ENCODE measurements around the gene CCNY. TPM values are rescaled to one million over a fixed set of nuclear protein-coding genes. Genes with fewer than 3 reads are reported as not detected.

Gene CCNY
- polyA plus RNA-seq, 2 of the 4 experiments (the other 2 are of a cell fraction) = 28.1 to 55.5 TPM

DNA sequence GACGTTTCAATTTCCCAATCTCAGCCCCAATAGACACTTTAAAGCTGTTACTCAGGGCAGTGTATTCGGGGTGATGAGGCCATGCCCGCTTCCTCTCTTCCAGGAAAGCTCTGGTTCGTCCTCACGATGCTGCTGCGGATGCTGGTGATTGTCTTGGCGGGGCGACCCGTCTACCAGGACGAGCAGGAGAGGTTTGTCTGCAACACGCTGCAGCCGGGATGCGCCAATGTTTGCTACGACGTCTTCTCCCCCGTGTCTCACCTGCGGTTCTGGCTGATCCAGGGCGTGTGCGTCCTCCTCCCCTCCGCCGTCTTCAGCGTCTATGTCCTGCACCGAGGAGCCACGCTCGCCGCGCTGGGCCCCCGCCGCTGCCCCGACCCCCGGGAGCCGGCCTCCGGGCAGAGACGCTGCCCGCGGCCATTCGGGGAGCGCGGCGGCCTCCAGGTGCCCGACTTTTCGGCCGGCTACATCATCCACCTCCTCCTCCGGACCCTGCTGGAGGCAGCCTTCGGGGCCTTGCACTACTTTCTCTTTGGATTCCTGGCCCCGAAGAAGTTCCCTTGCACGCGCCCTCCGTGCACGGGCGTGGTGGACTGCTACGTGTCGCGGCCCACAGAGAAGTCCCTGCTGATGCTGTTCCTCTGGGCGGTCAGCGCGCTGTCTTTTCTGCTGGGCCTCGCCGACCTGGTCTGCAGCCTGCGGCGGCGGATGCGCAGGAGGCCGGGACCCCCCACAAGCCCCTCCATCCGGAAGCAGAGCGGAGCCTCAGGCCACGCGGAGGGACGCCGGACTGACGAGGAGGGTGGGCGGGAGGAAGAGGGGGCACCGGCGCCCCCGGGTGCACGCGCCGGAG is 271.4 kb downstream of the CCNY start:
- ATAC-seq = peak in 1 of 2 experiments; percentile 57; a peak in 3 of 6 replicates
- Histone ChIP-seq H3K27ac (peak overlapping the region in 1 of 2 experiments; percentile 36; a peak in 1 of 6 replicates), H3K4me3 (peak overlapping the region; percentile 40), H3K9me3 (peaks cover 4% of the 10 kb centered on the region; the same call in 2 of the 3 replicates), H3K4me2 (peak overlapping the region; percentile 75), H3K4me1 (0 out of 3 replicates have a peak, but pooled peaks cover 3% of the 10 kb centered on the region)
- CTCF ChIA-PET = no interaction called here
- WGBS (ENCODE audit: missing lambda C conversion rate) = 46% methylated on average over 21 of the region's 78 CpGs
- no peak for FAIRE-seq
- POLR2A ChIA-PET = no interaction called here
- DNase-seq (ENCODE audit: low read depth in 1 of 2, low spot score in 1 of 2) = no peak
- no peak for TF ChIP-seq RCOR1 (IDR thresholded peaks at IDR 0.05; ENCODE audit: low read depth, low read length)
- no peak for TF ChIP-seq MAFK (IDR thresholded peaks at IDR 0.05; ENCODE audit: partially characterized antibody)
- TF ChIP-seq CBX8 (IDR thresholded peaks at IDR 0.05) = no peak
- TF ChIP-seq ZFP36 (IDR thresholded peaks at IDR 0.05; ENCODE audit: borderline replicate concordance, partially characterized antibody) = no peak
- no peak for TF ChIP-seq SREBF2 (IDR thresholded peaks at IDR 0.05)
- TF ChIP-seq, protein P1, sequence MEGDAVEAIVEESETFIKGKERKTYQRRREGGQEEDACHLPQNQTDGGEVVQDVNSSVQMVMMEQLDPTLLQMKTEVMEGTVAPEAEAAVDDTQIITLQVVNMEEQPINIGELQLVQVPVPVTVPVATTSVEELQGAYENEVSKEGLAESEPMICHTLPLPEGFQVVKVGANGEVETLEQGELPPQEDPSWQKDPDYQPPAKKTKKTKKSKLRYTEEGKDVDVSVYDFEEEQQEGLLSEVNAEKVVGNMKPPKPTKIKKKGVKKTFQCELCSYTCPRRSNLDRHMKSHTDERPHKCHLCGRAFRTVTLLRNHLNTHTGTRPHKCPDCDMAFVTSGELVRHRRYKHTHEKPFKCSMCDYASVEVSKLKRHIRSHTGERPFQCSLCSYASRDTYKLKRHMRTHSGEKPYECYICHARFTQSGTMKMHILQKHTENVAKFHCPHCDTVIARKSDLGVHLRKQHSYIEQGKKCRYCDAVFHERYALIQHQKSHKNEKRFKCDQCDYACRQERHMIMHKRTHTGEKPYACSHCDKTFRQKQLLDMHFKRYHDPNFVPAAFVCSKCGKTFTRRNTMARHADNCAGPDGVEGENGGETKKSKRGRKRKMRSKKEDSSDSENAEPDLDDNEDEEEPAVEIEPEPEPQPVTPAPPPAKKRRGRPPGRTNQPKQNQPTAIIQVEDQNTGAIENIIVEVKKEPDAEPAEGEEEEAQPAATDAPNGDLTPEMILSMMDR (IDR thresholded peaks at IDR 0.05) = no peak
- no peak for TF ChIP-seq NR3C1 (IDR thresholded peaks at IDR 0.05)
- TF ChIP-seq ELK1 (IDR thresholded peaks at IDR 0.05; ENCODE audit: low read depth, low read length) = no peak
- TF ChIP-seq HOXB13 (CRISPR knock-in tag; IDR thresholded peaks at IDR 0.05; ENCODE audit: low read depth) = no peak
- no peak for TF ChIP-seq TP53 (CRISPR knock-in tag; IDR thresholded peaks at IDR 0.05)
- no peak for TF ChIP-seq TFCP2L1 (CRISPR knock-in tag; IDR thresholded peaks at IDR 0.05)
- TF ChIP-seq FOSL2 (IDR thresholded peaks at IDR 0.05) = no peak
- TF ChIP-seq FOSL2 (CRISPR knock-in tag; IDR thresholded peaks at IDR 0.05) = no peak
- no peak for TF ChIP-seq MYC (IDR thresholded peaks at IDR 0.05; ENCODE audit: borderline replicate concordance, low read length)
- no peak for TF ChIP-seq ZC3H11A (IDR thresholded peaks at IDR 0.05)
- TF ChIP-seq FOXS1 (CRISPR knock-in tag; IDR thresholded peaks at IDR 0.05) = no peak
- TF ChIP-seq HDAC2 (IDR thresholded peaks at IDR 0.05) = no peak
- TF ChIP-seq RFX5 (IDR thresholded peaks at IDR 0.05) = no peak
- no peak for TF ChIP-seq RAD21 (conservative IDR thresholded peaks at IDR 0.05 in 1 of 2, IDR thresholded peaks at IDR 0.05 in 1 of 2)
- TF ChIP-seq CHD2 (IDR thresholded peaks at IDR 0.05; ENCODE audit: low read length, partially characterized antibody) = no peak
- no peak for TF ChIP-seq FOSB (CRISPR knock-in tag; IDR thresholded peaks at IDR 0.05)

DNA sequence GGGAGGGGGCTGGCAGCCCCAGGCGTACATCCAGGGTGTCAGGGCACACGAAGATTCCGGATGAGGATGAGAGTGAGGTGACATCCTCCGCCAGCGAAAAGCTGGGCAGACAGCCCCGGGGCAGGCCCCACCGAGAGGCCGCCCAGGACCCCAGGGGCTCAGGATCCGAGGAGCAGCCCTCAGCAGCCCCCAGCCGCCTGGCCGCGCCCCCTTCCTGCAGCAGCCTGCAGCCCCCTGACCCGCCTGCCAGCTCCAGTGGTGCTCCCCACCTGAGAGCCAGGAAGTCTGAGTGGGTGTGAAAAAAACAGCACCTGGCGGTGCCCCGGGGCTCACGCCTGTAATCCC is 272.0 kb downstream of the CCNY start:
- Histone ChIP-seq H3K4me2 (peak overlapping the region; percentile 75), H3K27ac (no peak overlapping the region), H3K9me3 (peaks cover 4% of the 10 kb centered on the region; the same call in 2 of the 3 replicates), H3K4me1 (0 out of 3 replicates have a peak, but pooled peaks cover 3% of the 10 kb centered on the region), H3K4me3 (no peak overlapping the region; the same call in 2 of the 3 replicates)
- no peak for DNase-seq (ENCODE audit: low read depth in 1 of 2, low spot score in 1 of 2)
- no peak for TF ChIP-seq FOXS1 (CRISPR knock-in tag; IDR thresholded peaks at IDR 0.05)
- TF ChIP-seq MYC (IDR thresholded peaks at IDR 0.05; ENCODE audit: borderline replicate concordance, low read length) = no peak
- TF ChIP-seq, protein P2, sequence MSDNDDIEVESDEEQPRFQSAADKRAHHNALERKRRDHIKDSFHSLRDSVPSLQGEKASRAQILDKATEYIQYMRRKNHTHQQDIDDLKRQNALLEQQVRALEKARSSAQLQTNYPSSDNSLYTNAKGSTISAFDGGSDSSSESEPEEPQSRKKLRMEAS (IDR thresholded peaks at IDR 0.05) = no peak
- no peak for TF ChIP-seq ZC3H11A (IDR thresholded peaks at IDR 0.05)
- TF ChIP-seq, protein P1 (IDR thresholded peaks at IDR 0.05) = no peak
- ATAC-seq = no peak
- no peak for FAIRE-seq
- ChIA-PET CTCF (no interaction called here), POLR2A (no interaction called here)
- WGBS (ENCODE audit: missing lambda C conversion rate) = 94% methylated on average over 13 of the region's 16 CpGs
